ENCODE measurements around the gene ADGRF4. TPM values are rescaled to one million over a fixed set of nuclear protein-coding genes. Genes with fewer than 3 reads are reported as not detected.

Gene ADGRF4
- total RNA-seq, 1 donor, result 0.43 TPM

DNA sequence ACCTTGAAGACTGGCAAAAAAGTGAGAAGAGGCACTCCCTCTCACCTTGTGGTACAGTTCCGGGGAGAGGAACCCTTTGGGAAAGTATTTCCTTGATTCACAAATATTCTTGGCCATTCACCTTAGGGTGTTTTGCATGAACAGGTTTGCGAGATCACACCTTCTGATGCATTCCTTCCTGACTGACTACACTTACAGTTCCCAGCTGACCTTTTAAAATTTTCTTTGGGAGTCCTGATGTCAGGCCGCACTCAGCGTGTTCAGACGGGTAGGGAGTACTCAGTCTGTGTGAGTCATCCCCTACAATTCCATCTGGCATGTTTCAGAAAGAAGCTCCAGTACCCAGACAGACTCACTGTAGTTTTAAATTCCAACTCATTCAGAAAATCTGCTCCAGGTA lies 1.7 kb downstream of the ADGRF4 start:
- H3K4me3 ChIP-seq (ENCODE audit: low read depth, low read length), result no peak overlapping the region
- peak; percentile 70 for DNase-seq (ENCODE audit: low read depth)
- TF ChIP-seq, protein P1, sequence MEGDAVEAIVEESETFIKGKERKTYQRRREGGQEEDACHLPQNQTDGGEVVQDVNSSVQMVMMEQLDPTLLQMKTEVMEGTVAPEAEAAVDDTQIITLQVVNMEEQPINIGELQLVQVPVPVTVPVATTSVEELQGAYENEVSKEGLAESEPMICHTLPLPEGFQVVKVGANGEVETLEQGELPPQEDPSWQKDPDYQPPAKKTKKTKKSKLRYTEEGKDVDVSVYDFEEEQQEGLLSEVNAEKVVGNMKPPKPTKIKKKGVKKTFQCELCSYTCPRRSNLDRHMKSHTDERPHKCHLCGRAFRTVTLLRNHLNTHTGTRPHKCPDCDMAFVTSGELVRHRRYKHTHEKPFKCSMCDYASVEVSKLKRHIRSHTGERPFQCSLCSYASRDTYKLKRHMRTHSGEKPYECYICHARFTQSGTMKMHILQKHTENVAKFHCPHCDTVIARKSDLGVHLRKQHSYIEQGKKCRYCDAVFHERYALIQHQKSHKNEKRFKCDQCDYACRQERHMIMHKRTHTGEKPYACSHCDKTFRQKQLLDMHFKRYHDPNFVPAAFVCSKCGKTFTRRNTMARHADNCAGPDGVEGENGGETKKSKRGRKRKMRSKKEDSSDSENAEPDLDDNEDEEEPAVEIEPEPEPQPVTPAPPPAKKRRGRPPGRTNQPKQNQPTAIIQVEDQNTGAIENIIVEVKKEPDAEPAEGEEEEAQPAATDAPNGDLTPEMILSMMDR (IDR thresholded peaks at IDR 0.05; ENCODE audit: insufficient read depth, low read depth, low read length), result no peak

DNA sequence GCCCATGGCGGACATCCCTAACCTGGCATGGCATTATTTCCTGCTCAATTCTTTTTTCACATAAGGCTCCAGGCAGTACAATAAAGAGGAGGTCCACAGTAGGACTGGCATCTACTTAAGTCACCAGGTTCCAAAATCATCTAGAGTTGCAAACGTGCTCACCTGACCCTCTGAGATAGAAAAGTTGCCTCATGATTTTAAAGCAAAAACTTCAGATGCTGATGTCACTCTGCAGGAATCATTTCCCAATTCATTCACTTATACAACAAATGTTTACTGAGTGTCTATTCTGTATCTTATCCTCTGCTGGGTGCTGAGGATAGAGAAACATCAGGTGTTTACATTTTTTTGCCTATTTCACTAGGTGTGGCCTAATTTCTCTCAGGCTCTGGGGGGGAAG lies 2.2 kb downstream of the ADGRF4 start:
- DNase-seq (ENCODE audit: low read depth), result peak; percentile 32
- TF ChIP-seq, protein P1 (IDR thresholded peaks at IDR 0.05; ENCODE audit: insufficient read depth, low read depth, low read length), result no peak
- H3K4me3 ChIP-seq (ENCODE audit: low read depth, low read length), result no peak overlapping the region

DNA sequence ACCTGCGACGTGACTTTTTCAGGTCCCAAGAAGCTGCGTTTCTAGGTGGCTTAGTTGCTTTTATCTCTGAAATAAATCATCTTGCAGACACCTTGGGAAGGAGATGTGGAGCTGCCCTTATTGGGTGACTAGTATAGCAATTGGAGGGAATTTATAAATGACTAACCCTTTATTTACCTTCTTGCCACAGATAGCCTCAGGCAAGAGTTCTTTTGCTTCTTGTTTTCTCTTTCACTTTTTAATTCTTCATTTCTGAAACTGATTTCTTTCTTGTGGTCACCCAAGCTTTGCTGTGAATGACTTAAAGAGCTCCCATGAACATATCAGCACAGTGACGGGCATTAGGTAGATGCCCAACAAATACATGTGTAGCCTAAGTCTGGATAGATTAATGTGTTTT lies 3.0 kb downstream of the ADGRF4 start:
- peak; percentile 58 for DNase-seq (ENCODE audit: low read depth)
- no peak overlapping the region for H3K4me3 ChIP-seq (ENCODE audit: low read depth, low read length)
- TF ChIP-seq, protein P1 (IDR thresholded peaks at IDR 0.05; ENCODE audit: insufficient read depth, low read depth, low read length), result no peak

DNA sequence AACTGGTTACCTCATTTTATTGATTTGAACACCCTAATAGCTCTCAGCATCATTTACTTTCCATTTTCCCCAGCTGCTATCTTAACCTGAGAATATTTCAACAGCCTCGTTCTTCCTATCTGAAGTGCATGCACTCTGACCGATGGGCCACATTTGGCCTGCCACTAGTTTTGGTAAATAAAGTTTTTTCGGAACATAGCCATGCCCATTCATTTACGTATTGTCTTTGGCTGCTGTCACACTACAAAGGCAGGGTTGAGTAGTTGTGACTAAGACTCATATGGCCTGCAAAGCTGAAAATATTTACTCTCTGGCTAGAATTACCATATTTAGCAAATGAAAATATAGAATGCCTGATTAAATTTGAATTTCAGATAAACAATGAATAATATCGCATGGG lies 10.8 kb downstream of the ADGRF4 start:
- TF ChIP-seq, protein P1 (IDR thresholded peaks at IDR 0.05; ENCODE audit: insufficient read depth, low read depth, low read length), result no peak
- no peak for DNase-seq (ENCODE audit: low read depth)
- no peak overlapping the region for H3K4me3 ChIP-seq (ENCODE audit: low read depth, low read length)

DNA sequence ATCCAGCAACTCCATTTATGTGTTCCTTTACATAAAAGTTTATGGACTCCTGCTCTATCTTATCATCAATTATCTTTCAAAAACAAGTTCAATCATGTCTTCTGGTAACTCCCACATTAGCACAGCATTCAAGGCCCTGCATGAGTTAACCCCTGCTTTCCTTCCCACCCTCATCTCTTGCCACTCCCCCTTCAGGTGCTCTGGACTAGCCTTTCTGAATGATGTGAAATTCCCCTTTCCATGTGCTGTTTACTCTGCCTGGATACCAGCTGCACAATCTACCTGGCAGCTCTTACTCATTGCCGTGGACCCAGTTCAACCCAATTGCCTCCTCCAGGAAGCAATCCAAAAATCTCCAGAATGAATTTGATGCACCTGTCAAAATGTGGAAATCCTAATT lies 11.9 kb downstream of the ADGRF4 start:
- TF ChIP-seq, protein P1 (IDR thresholded peaks at IDR 0.05; ENCODE audit: insufficient read depth, low read depth, low read length), result no peak
- DNase-seq (ENCODE audit: low read depth), result no peak
- H3K4me3 ChIP-seq (ENCODE audit: low read depth, low read length), result no peak overlapping the region

DNA sequence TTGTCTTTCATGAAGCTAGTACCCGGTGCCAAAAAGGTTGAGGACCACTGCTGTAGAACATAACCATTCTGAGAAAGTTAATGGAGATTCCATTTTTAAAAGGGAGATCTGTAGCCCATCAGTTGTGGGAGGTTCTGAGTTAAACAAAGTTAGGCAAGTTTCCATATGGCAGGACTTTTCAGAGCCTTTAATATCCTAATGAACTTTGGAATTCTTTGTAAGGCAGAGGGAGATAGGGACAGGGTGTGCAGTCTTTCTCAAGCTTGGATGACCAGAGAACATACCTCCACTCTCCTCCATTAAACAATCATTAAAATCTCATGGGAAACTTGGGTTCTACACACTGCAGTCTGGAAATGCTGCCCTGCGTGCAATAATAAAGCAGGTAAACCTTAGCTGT lies 14.8 kb downstream of the ADGRF4 start:
- TF ChIP-seq, protein P1 (IDR thresholded peaks at IDR 0.05; ENCODE audit: insufficient read depth, low read depth, low read length), result no peak
- no peak overlapping the region for H3K4me3 ChIP-seq (ENCODE audit: low read depth, low read length)
- DNase-seq (ENCODE audit: low read depth), result no peak

DNA sequence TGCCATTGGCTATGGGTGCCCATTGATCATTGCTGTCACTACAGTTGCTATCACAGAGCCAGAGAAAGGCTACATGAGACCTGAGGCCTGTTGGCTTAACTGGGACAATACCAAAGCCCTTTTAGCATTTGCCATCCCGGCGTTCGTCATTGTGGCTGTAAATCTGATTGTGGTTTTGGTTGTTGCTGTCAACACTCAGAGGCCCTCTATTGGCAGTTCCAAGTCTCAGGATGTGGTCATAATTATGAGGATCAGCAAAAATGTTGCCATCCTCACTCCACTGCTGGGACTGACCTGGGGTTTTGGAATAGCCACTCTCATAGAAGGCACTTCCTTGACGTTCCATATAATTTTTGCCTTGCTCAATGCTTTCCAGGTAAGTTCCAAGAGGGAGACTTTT lies 16.4 kb downstream of the ADGRF4 start:
- TF ChIP-seq, protein P1 (IDR thresholded peaks at IDR 0.05; ENCODE audit: insufficient read depth, low read depth, low read length), result no peak
- no peak for DNase-seq (ENCODE audit: low read depth)
- H3K4me3 ChIP-seq (ENCODE audit: low read depth, low read length), result no peak overlapping the region
